B cell (primary cell): Measurements from ENCODE around the gene MSX1. TPM values are rescaled to one million over a fixed set of nuclear protein-coding genes. Genes with fewer than 3 reads are reported as not detected.

Experiments
- ATAC-seq: fragments of 200-7000 bp; cut with Tn5 transposase; one replicate; pipeline ENCODE4 v1.10.0; 2021; ENCODE audit warnings: low read depth, mild to moderate bottlenecking, moderate number of reproducible peaks, moderate library complexity
- CTCF ChIA-PET: fragments of 350-600 bp; sonication (Branson Sonifier 250); formaldehyde crosslinking; loops from one replicate; lab custom pipeline; 2021; ENCODE audit warnings: antibody characterized with exemption, inconsistent platforms; lab: Charles Lee
- POLR2A ChIA-PET: fragments of 350-600 bp; sonication (Branson Sonifier 250); formaldehyde crosslinking; loops from one replicate; lab custom pipeline; 2021; ENCODE audit warnings: antibody characterized with exemption; lab: Charles Lee
- DNase-seq: peaks from one replicate; pipeline ENCODE4 v3.0.0; 2013
- H2AFZ ChIP-seq: 2 replicates; pipeline ENCODE4 v1.6.1; 2012; ENCODE audit warnings: mild to moderate bottlenecking, low read depth, low read length; ENCODE audit not compliant: insufficient read depth, poor library complexity, severe bottlenecking
- H3K27ac ChIP-seq, 2 donors: 1 replicate in 1 of 2; 2 replicates in 1 of 2; pipeline ENCODE4 v1.5.1; 2012 to 2013; ENCODE audit warnings: low read length in 2 of 2, mild to moderate bottlenecking in 2 of 2, moderate library complexity in 1 of 2
- H3K27me3 ChIP-seq, 4 experiments: fragments of 200-600 bp in 1 of 4; sonication (generic) in 1 of 4; replicated peaks in 1 of 4; 1 replicate in 2 of 4; 2 replicates in 2 of 4; pipeline versions ENCODE4 v1.6.1 to v1.7.0; 2013 to 2016; ENCODE audit warnings: low read length in 3 of 4, mild to moderate bottlenecking in 2 of 4, mixed read lengths in 1 of 4, moderate library complexity in 1 of 4; ENCODE audit not compliant: insufficient read depth in 4 of 4, control insufficient read depth in 3 of 4; ENCODE audit errors: control extremely low read depth in 1 of 4
- H3K36me3 ChIP-seq, 2 experiments: replicated peaks in 1 of 2; 1 replicate in 1 of 2; 2 replicates in 1 of 2; pipeline versions ENCODE4 v1.6.1 to v1.7.1; 2013; ENCODE audit warnings: low read length in 1 of 2; ENCODE audit not compliant: insufficient read depth in 2 of 2, control insufficient read depth in 1 of 2; ENCODE audit errors: control extremely low read depth in 1 of 2, extremely low read depth in 1 of 2
- H3K4me1 ChIP-seq, 2 donors: fragments of 200-600 bp in 1 of 2; sonication (generic) in 1 of 2; 1 replicate in 1 of 2; 2 replicates in 1 of 2; pipeline versions ENCODE4 v1.5.1 to v1.6.1; 2013 to 2017; ENCODE audit warnings: low read length in 2 of 2; ENCODE audit not compliant: control insufficient read depth in 2 of 2, insufficient read depth in 2 of 2
- H3K4me2 ChIP-seq: replicated peaks from 2 replicates; pipeline ENCODE3; 2012; ENCODE audit warnings: mild to moderate bottlenecking, low read depth, low read length; ENCODE audit not compliant: poor library complexity, severe bottlenecking
- H3K4me3 ChIP-seq, 5 experiments: fragments of 200-600 bp in 1 of 5; sonication (generic) in 1 of 5; 1 replicate in 3 of 5; 2 replicates in 2 of 5; pipeline versions ENCODE4 v1.5.1 to v1.7.0; 2011 to 2016; ENCODE audit warnings: low read length in 4 of 5, mild to moderate bottlenecking in 4 of 5, low read depth in 2 of 5, control low read depth in 1 of 5, moderate library complexity in 1 of 5; ENCODE audit not compliant: insufficient read depth in 1 of 5; ENCODE audit errors: control extremely low read depth in 1 of 5, extremely low read depth in 1 of 5
- H3K79me2 ChIP-seq: fragments of 200-600 bp; sonication (generic); one replicate; pipeline ENCODE4 v1.6.0; 2016; ENCODE audit warnings: low read length; ENCODE audit not compliant: control insufficient read depth, insufficient read depth
- H3K9ac ChIP-seq: fragments of 200-600 bp; sonication (generic); 2 replicates; pipeline ENCODE4 v1.6.1; 2017; ENCODE audit warnings: mild to moderate bottlenecking, low read length, moderate library complexity
- H3K9me3 ChIP-seq, 3 donors: one replicate each; pipeline versions ENCODE4 v1.6.1 to v1.7.1; 2013; ENCODE audit warnings: low read length in 2 of 3; ENCODE audit not compliant: control insufficient read depth in 2 of 3, insufficient read depth in 1 of 3; ENCODE audit errors: control extremely low read depth in 1 of 3
- H4K20me1 ChIP-seq: 2 replicates; pipeline ENCODE4 v1.6.0; 2012; ENCODE audit warnings: mild to moderate bottlenecking, low read length; ENCODE audit not compliant: insufficient read depth, control insufficient read depth, poor library complexity, severe bottlenecking
- H3K27ac Mint-ChIP-seq: one replicate; pipeline ENCODE4 v1.8.0; 2021; ENCODE audit warnings: mixed read lengths
- H3K27me3 Mint-ChIP-seq: one replicate; pipeline ENCODE4 v1.8.0; 2021; ENCODE audit warnings: mixed read lengths
- H3K4me1 Mint-ChIP-seq: one replicate; pipeline ENCODE4 v1.8.0; 2021; ENCODE audit warnings: mixed read lengths
- H3K4me3 Mint-ChIP-seq: one replicate; pipeline ENCODE4 v1.8.0; 2021; ENCODE audit warnings: mixed read lengths
- H3K9me3 Mint-ChIP-seq: one replicate; pipeline ENCODE4 v1.8.0; 2022; ENCODE audit warnings: mixed read lengths; ENCODE audit not compliant: insufficient read depth
- CTCF ChIP-seq: fragments of 200-600 bp; IDR thresholded peaks from one replicate; pipeline ENCODE4 v1.8.0; 2022; ENCODE audit warnings: antibody characterized with exemption, mild to moderate bottlenecking
- EZH2 ChIP-seq: IDR thresholded peaks from 2 replicates; pipeline ENCODE4 v1.6.1; 2012; ENCODE audit warnings: borderline replicate concordance, low read depth, mild to moderate bottlenecking, moderate library complexity, low read length; ENCODE audit not compliant: insufficient read depth, poor library complexity, severe bottlenecking
- WGBS: methylation state at CpG from one replicate; pipeline ENCODE4 v1.1.5; 2013; ENCODE audit warnings: missing lambda C conversion rate; ENCODE audit not compliant: insufficient coverage; 5-methylcytosine and 5-hydroxymethylcytosine counted together
- intact Hi-C: fragments of 100-400 bp; cut with micrococcal nuclease; formaldehyde crosslinking; loops from one replicate; pipeline ENCODE4 v1.10.0; 2022
- polyA plus RNA-seq: library from polyadenylated mRNA; depleted of rRNA; stranded (reverse); fragments of >200 nt; gene quantifications from 2 replicates; pipeline ENCODE4 v1.2.3, GENCODE V29; 2012
- total RNA-seq, 2 donors: library from RNA; stranded (reverse); fragments of 120-200 nt in 1 of 2; gene quantifications; 1 replicate in 1 of 2; 2 replicates in 1 of 2; pipeline versions ENCODE4 v1.2.3 to v1.2.4, GENCODE V29; 2013 to 2022

The MSX1 gene
- total and polyA plus RNA-seq, 2 donors (not counting 1 experiment from before 2014, with no cell fraction given): 0.09 TPM; not detected in 1

- peaks cover 5% of the 10 kb centered on the region for H3K4me1 Mint-ChIP-seq
- Histone ChIP-seq H3K9ac (no peak overlapping the region), H3K4me2 (no peak overlapping the region), H3K27me3 (peaks cover 0 to 19% (median 1%) of the 10 kb centered on the region in 4 experiments), H3K4me3 (no peak overlapping the region), H3K79me2 (no peaks in the 10 kb centered on the region), H4K20me1 (no peaks in the 10 kb centered on the region), H2AFZ (no peak overlapping the region), H3K36me3 (no peaks in the 10 kb centered on the region), H3K4me1 (peaks cover 0 to 5% of the 10 kb centered on the region in 2 donors), H3K27ac (no peak overlapping the region), H3K9me3 (no peaks in the 10 kb centered on the region)
- DNase-seq (no peak), ATAC-seq (no peak)
- no peak for TF ChIP-seq EZH2
- no peak for TF ChIP-seq CTCF
- 75% methylated on average over 15 of the region's 16 CpGs for WGBS
- ChIA-PET POLR2A (no interaction called here), CTCF (no interaction called here)
- intact Hi-C loops: no loop called here
- H3K27ac Mint-ChIP-seq: no peak overlapping the region
- peaks cover 35% of the 10 kb centered on the region for H3K27me3 Mint-ChIP-seq
- H3K4me3 Mint-ChIP-seq: no peak overlapping the region
- no peaks in the 10 kb centered on the region for H3K9me3 Mint-ChIP-seq
Measured at GRCh38 chr4:4843635-4844291, 15.7 kb upstream of the MSX1 start.

- Histone ChIP-seq H3K4me1 (peaks cover 0 to 5% of the 10 kb centered on the region in 2 donors), H3K4me3 (no peak overlapping the region), H3K27ac (no peak overlapping the region), H3K9me3 (no peaks in the 10 kb centered on the region), H4K20me1 (no peaks in the 10 kb centered on the region), H3K79me2 (no peaks in the 10 kb centered on the region), H3K36me3 (no peaks in the 10 kb centered on the region), H3K27me3 (peaks cover 0 to 21% (median 3%) of the 10 kb centered on the region in 4 experiments), H3K4me2 (no peak overlapping the region), H3K9ac (no peak overlapping the region), H2AFZ (no peak overlapping the region)
- no peak overlapping the region for H3K27ac Mint-ChIP-seq
- 89% methylated on average over 13 of the region's 13 CpGs for whole genome bisulfite sequencing
- DNase-seq (no peak), ATAC-seq (no peak)
- POLR2A ChIA-PET: no interaction called here
- TF ChIP-seq EZH2 (no peak), CTCF (no peak)
- H3K27me3 Mint-ChIP-seq: peaks cover 33% of the 10 kb centered on the region
- H3K4me3 Mint-ChIP-seq: no peak overlapping the region
- H3K4me1 Mint-ChIP-seq: peaks cover 5% of the 10 kb centered on the region
- H3K9me3 Mint-ChIP-seq: no peaks in the 10 kb centered on the region
- CTCF ChIA-PET: no interaction called here
- intact Hi-C loops: no loop called here
Measured at GRCh38 chr4:4845027-4845426, 14.4 kb upstream of the MSX1 start.
